HCT116 (cell line): ENCODE measurements around the gene GTF3C1. TPM values are rescaled to one million over a fixed set of nuclear protein-coding genes. Genes with fewer than 3 reads are reported as not detected.
A peak's percentile ranks its signal among the peaks of the same experiment; 100 is the strongest.

Experiments
- ATAC-seq: fragments of 200-7000 bp; cut with Tn5 transposase; 2 replicates; pipeline ENCODE4 v1.9.1; 2020; ENCODE audit warnings: mild to moderate bottlenecking, moderate library complexity
- BruUV-seq: library from RNA; stranded (reverse); fragments of 400-500 nt; replicated peaks from 2 replicates; lab custom pipeline; 2021; lab: Mats Ljungman, UMichigan
- CTCF ChIA-PET: fragments of 300-600 bp; sonication (Branson Sonifier 250); formaldehyde crosslinking; loops from one replicate; lab custom pipeline; 2021; ENCODE audit warnings: antibody characterized with exemption; lab: Charles Lee
- POLR2A ChIA-PET: fragments of 300-600, 350-600 bp; sonication (Branson Sonifier 250); formaldehyde crosslinking; loops from one replicate; lab custom pipeline; 2021; ENCODE audit warnings: antibody characterized with exemption; lab: Charles Lee
- RAD21 ChIA-PET, 2 experiments: fragments of 300-600 bp; sonication (Branson Sonifier 250); formaldehyde crosslinking; loops; one replicate each; lab custom pipeline; 2023; ENCODE audit warnings: low total read pairs in 2 of 2; ENCODE audit not compliant: uncharacterized antibody in 2 of 2, unreplicated experiment in 2 of 2, low non-redundant PET in 1 of 2; lab: Charles Lee
- DNase-seq: peaks from one replicate; pipeline ENCODE4 v3.0.0-alpha.2; 2010; ENCODE audit warnings: low read depth, low spot score
- H2AFZ ChIP-seq: fragments of 200-600 bp; shearing (Covaris generic), sonication (generic); 2 replicates; pipeline ENCODE4 v1.6.1; 2017; ENCODE audit warnings: low read depth, mixed run types, mixed read lengths, antibody characterized with exemption, low read length; ENCODE audit not compliant: poor library complexity, severe bottlenecking
- H3K27ac ChIP-seq: 2 replicates; pipeline ENCODE4 v1.5.1; 2012; ENCODE audit warnings: low read depth, low read length
- H3K27me3 ChIP-seq: fragments of 200-600 bp; sonication (generic); 2 replicates; pipeline ENCODE4 v1.6.1; 2016; ENCODE audit warnings: mixed run types, low read length, mixed read lengths; ENCODE audit not compliant: insufficient read depth
- H3K36me3 ChIP-seq, 2 experiments: fragments of 200-500 bp in 1 of 2; fragments of 200-600 bp in 1 of 2; sonication (Bioruptor generic) in 1 of 2; sonication (generic) in 1 of 2; 2 replicates each; pipeline versions ENCODE4 v1.5.1 to v1.6.1; 2014 to 2016; ENCODE audit warnings: low read length in 2 of 2, inconsistent platforms in 1 of 2, mixed read lengths in 1 of 2, mixed run types in 1 of 2; ENCODE audit not compliant: insufficient read depth in 2 of 2, control insufficient read depth in 1 of 2
- H3K4me1 ChIP-seq, 2 experiments: fragments of 200-600 bp in 1 of 2; sonication (generic) in 1 of 2; 2 replicates each; pipeline versions ENCODE4 v1.5.1 to v1.6.1; 2012 to 2017; ENCODE audit warnings: low read length in 2 of 2, inconsistent platforms in 1 of 2, mild to moderate bottlenecking in 1 of 2, mixed read lengths in 1 of 2, mixed run types in 1 of 2, moderate library complexity in 1 of 2; ENCODE audit not compliant: insufficient read depth in 2 of 2, control insufficient read depth in 1 of 2
- H3K4me2 ChIP-seq: fragments of 200-600 bp; sonication (generic); 2 replicates; pipeline ENCODE4 v1.6.1; 2017; ENCODE audit warnings: mixed run types, low read length, mixed read lengths
- H3K4me3 ChIP-seq, 2 experiments: fragments of 200-600 bp in 1 of 2; sonication (generic) in 1 of 2; replicated peaks in 1 of 2; 2 replicates each; pipeline ENCODE4 v1.5.1; 2011 to 2016; ENCODE audit warnings: low read length in 2 of 2, control low read depth in 1 of 2, low read depth in 1 of 2, mild to moderate bottlenecking in 1 of 2, mixed read lengths in 1 of 2, mixed run types in 1 of 2
- H3K79me2 ChIP-seq: fragments of 200-600 bp; sonication (generic); 2 replicates; pipeline ENCODE4 v1.6.1; 2017; ENCODE audit warnings: mild to moderate bottlenecking, mixed run types, low read length, moderate library complexity, mixed read lengths; ENCODE audit not compliant: insufficient read depth
- H3K9ac ChIP-seq: fragments of 200-600 bp; sonication (generic); 2 replicates; pipeline ENCODE4 v1.6.1; 2016; ENCODE audit warnings: low read length, mixed read lengths
- H3K9me2 ChIP-seq: fragments of 200-600 bp; sonication (generic), shearing (Covaris generic); 2 replicates; pipeline ENCODE4 v1.6.1; 2017; ENCODE audit warnings: mixed run types, mild to moderate bottlenecking, moderate library complexity; ENCODE audit not compliant: insufficient read depth
- H3K9me3 ChIP-seq, 2 experiments: fragments of 200-500 bp in 1 of 2; fragments of 200-600 bp in 1 of 2; sonication (Bioruptor generic) in 1 of 2; sonication (generic) in 1 of 2; 2 replicates each; pipeline ENCODE4 v1.6.1; 2014 to 2017; ENCODE audit warnings: low read length in 2 of 2, mixed read lengths in 2 of 2, inconsistent platforms in 1 of 2, low read depth in 1 of 2, mild to moderate bottlenecking in 1 of 2, mixed run types in 1 of 2, moderate library complexity in 1 of 2; ENCODE audit not compliant: control insufficient read depth in 1 of 2, insufficient read depth in 1 of 2
- H4K20me1 ChIP-seq: fragments of 200-600 bp; sonication (generic), shearing (Covaris generic); 2 replicates; pipeline ENCODE4 v1.6.1; 2017; ENCODE audit warnings: mixed run types, mild to moderate bottlenecking, moderate library complexity; ENCODE audit not compliant: insufficient read depth
- CBX3 ChIP-seq: IDR thresholded peaks from 2 replicates; pipeline ENCODE4 v1.6.1; 2012; ENCODE audit warnings: low read depth
- CEBPB ChIP-seq: IDR thresholded peaks from 2 replicates; pipeline ENCODE4 v1.6.1; 2012; ENCODE audit warnings: low read depth
- ELF1 ChIP-seq: IDR thresholded peaks from 2 replicates; pipeline ENCODE4 v1.6.1; 2012; ENCODE audit warnings: low read depth, borderline replicate concordance
- EZH2 ChIP-seq: fragments of 200-600 bp; sonication (generic); IDR thresholded peaks from 2 replicates; pipeline ENCODE4 v1.6.1; 2017; ENCODE audit warnings: antibody characterized with exemption, mixed run types
- EZH2phosphoT487 ChIP-seq: fragments of 200-600 bp; IDR thresholded peaks from 2 replicates; pipeline ENCODE4 v1.6.1; 2018; ENCODE audit warnings: antibody characterized with exemption, borderline replicate concordance
- FOSL1 ChIP-seq: IDR thresholded peaks from 2 replicates; pipeline ENCODE4 v1.6.1; 2012; ENCODE audit warnings: low read depth
- JUND ChIP-seq: IDR thresholded peaks from 2 replicates; pipeline ENCODE4 v1.6.1; 2012
- MAX ChIP-seq: IDR thresholded peaks from 2 replicates; pipeline ENCODE4 v1.6.1; 2012
- POLR2A ChIP-seq: IDR thresholded peaks from 2 replicates; pipeline ENCODE4 v1.7.0; 2011; ENCODE audit warnings: borderline replicate concordance; ENCODE audit not compliant: insufficient read depth, insufficient read length; ENCODE audit errors: extremely low read depth
- RAD21 ChIP-seq: IDR thresholded peaks from 2 replicates; pipeline ENCODE4 v1.6.1; 2012; ENCODE audit warnings: low read depth, mild to moderate bottlenecking
- SIN3A ChIP-seq: IDR thresholded peaks from 2 replicates; pipeline ENCODE4 v1.6.1; 2012; ENCODE audit warnings: low read depth
- SP1 ChIP-seq: IDR thresholded peaks from 2 replicates; pipeline ENCODE4 v1.6.1; 2012; ENCODE audit warnings: low read depth
- SRF ChIP-seq: IDR thresholded peaks from 2 replicates; pipeline ENCODE4 v1.6.1; 2012; ENCODE audit warnings: low read depth
- TCF7L2 ChIP-seq: IDR thresholded peaks from 2 replicates; pipeline ENCODE4 v1.7.0; 2011; ENCODE audit warnings: borderline replicate concordance, inconsistent platforms; ENCODE audit not compliant: insufficient read depth, insufficient read length; ENCODE audit errors: extremely low read depth
- ZBTB33 ChIP-seq: IDR thresholded peaks from 2 replicates; pipeline ENCODE4 v1.6.1; 2011; ENCODE audit warnings: mild to moderate bottlenecking, low read length, moderate library complexity; ENCODE audit not compliant: insufficient replicate concordance; ENCODE audit errors: extremely low read depth
- ZFX ChIP-seq: fragments of 450-650 bp; IDR thresholded peaks from 2 replicates; pipeline ENCODE4 v1.6.1; 2017
- intact Hi-C: fragments of 100-400 bp; cut with micrococcal nuclease; formaldehyde crosslinking; loops from 2 replicates; pipeline ENCODE4 v1.10.0; 2022
- total RNA-seq: library from RNA; stranded (reverse); gene quantifications from one replicate; pipeline ENCODE4 v1.2.1, GENCODE V29; 2021; ENCODE audit not compliant: unreplicated experiment
- TF ChIP-seq, protein P1 (sequence below), 3 experiments: fragments of 200-600 bp in 1 of 3; sonication (generic) in 1 of 3; IDR thresholded peaks in 2 of 3; conservative IDR thresholded peaks in 1 of 3; 2 replicates each; pipeline ENCODE4 v1.5.1; 2012 to 2017; ENCODE audit warnings: low read depth in 2 of 3, low read length in 2 of 3, antibody characterized with exemption in 1 of 3, borderline replicate concordance in 1 of 3, control low read depth in 1 of 3, mild to moderate bottlenecking in 1 of 3, mixed read lengths in 1 of 3, mixed run types in 1 of 3, moderate library complexity in 1 of 3; ENCODE audit not compliant: insufficient read depth in 1 of 3

Gene GTF3C1
- total RNA-seq, 1 experiment from 2014 or later, result 97.5 TPM

GRCh38 chr16:27427538-27427937 lies 122.2 kb downstream of the GTF3C1 start (continued):
- TF ChIP-seq SP1 (no peak), EZH2 (no peak), ZFX (no peak), EZH2phosphoT487 (no peak), ZBTB33 (no peak)

GRCh38 chr16:27426423-27427408 lies 123.0 kb downstream of the GTF3C1 start:
- H3K27me3 ChIP-seq, result no peaks in the 10 kb centered on the region
- H3K79me2 ChIP-seq, result no peaks in the 10 kb centered on the region
- H3K9me2 ChIP-seq, result no peaks in the 10 kb centered on the region
- peak; percentile 77 for ATAC-seq
- H3K9ac ChIP-seq, result no peak overlapping the region
- RAD21 ChIA-PET, result no interaction called here
- peak overlapping the region; percentile 63 for H2AFZ ChIP-seq
- H3K4me3 ChIP-seq, result no peak overlapping the region
- TF ChIP-seq MAX, result peak; percentile 67
- TF ChIP-seq SIN3A, result no peak
- no peak for TF ChIP-seq SP1
- TF ChIP-seq FOSL1, result peak; percentile 45; the same call in 1 of the 2 replicates
- TF ChIP-seq SRF, result no peak
- no peak for TF ChIP-seq EZH2
- peak; percentile 11; the same call in 1 of the 2 replicates for TF ChIP-seq JUND
- TF ChIP-seq, protein P1, sequence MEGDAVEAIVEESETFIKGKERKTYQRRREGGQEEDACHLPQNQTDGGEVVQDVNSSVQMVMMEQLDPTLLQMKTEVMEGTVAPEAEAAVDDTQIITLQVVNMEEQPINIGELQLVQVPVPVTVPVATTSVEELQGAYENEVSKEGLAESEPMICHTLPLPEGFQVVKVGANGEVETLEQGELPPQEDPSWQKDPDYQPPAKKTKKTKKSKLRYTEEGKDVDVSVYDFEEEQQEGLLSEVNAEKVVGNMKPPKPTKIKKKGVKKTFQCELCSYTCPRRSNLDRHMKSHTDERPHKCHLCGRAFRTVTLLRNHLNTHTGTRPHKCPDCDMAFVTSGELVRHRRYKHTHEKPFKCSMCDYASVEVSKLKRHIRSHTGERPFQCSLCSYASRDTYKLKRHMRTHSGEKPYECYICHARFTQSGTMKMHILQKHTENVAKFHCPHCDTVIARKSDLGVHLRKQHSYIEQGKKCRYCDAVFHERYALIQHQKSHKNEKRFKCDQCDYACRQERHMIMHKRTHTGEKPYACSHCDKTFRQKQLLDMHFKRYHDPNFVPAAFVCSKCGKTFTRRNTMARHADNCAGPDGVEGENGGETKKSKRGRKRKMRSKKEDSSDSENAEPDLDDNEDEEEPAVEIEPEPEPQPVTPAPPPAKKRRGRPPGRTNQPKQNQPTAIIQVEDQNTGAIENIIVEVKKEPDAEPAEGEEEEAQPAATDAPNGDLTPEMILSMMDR (IDR thresholded peaks at IDR 0.05 in 2 of 3, conservative IDR thresholded peaks at IDR 0.05 in 1 of 3; ENCODE audit: borderline replicate concordance in 1 of 3, insufficient read depth in 1 of 3, low read depth in 2 of 3, low read length in 2 of 3), result peak in 1 of 3 experiments; percentile 16; a peak in 1 of 6 replicates
- TF ChIP-seq CEBPB, result peak; percentile 23; the same call in 1 of the 2 replicates
- no peak for TF ChIP-seq RAD21
- no peak for TF ChIP-seq TCF7L2
- peak; percentile 31 for TF ChIP-seq CBX3
- TF ChIP-seq POLR2A, result no peak
- TF ChIP-seq ELF1, result no peak
- TF ChIP-seq, all 23 proteins: peak for 6
- no peaks in the 10 kb centered on the region for H4K20me1 ChIP-seq
- intact Hi-C loops, result no loop called here
- H3K9me3 ChIP-seq, result peaks cover 0 to 14% of the 10 kb centered on the region in 2 experiments; a peak in 1 of 4 replicates
- no TSS peak for BruUV-seq
- H3K4me1 ChIP-seq, result peaks cover 2 to 17% of the 10 kb centered on the region in 2 experiments; a peak in 3 of 4 replicates
- ChIA-PET POLR2A (interaction anchor here (1.0 kb wide), 1 partner anchor 223 kb away, joined by 4 read pairs; the partner anchor contains the start of gene KDM8), CTCF (interaction anchor here (1.2 to 1.4 kb wide), 2 partner anchors 52 to 59 kb away, joined by 3 to 4 read pairs; no protein-coding TSS in a partner anchor)
- no peak overlapping the region for H3K27ac ChIP-seq
- no peaks in the 10 kb centered on the region for H3K36me3 ChIP-seq
- H3K4me2 ChIP-seq, result peak overlapping the region; percentile 25; the same call in 1 of the 2 replicates
- DNase-seq, result peak; percentile 28
